GM18909 (cell line): ENCODE data around the gene NRSN1.

Source experiments
- ATAC-seq: cut with Tn5 transposase; IDR thresholded peaks from one replicate; pipeline ENCODE4 v1.9.1; 2021; ENCODE audit warnings: mild to moderate bottlenecking; ENCODE audit not compliant: unreplicated experiment, poor library complexity

The NRSN1 gene

GRCh38 chr6:24125980-24126379, at the start of gene NRSN1:
Gene NRSN1 (plus strand): TSS chr6:24126215. CDS start chr6:24134328, 8,113 bp downstream.
- ATAC-seq: no peak

GRCh38 chr6:24078200-24078599, 47.8 kb upstream of the NRSN1 start:
- ATAC-seq: no peak

- no peak for ATAC-seq
Measured at GRCh38 chr6:24079076-24079475, 46.9 kb upstream of the NRSN1 start.

- ATAC-seq: no peak
Measured at GRCh38 chr6:24080711-24081110, 45.3 kb upstream of the NRSN1 start.

GRCh38 chr6:24089736-24090135, 36.3 kb upstream of the NRSN1 start:
- ATAC-seq: no peak

GRCh38 chr6:24092407-24092806, 33.6 kb upstream of the NRSN1 start:
- no peak for ATAC-seq

- ATAC-seq: no peak
Measured at GRCh38 chr6:24093381-24093780, 32.6 kb upstream of the NRSN1 start.

GRCh38 chr6:24099181-24099580, 26.8 kb upstream of the NRSN1 start:
- no peak for ATAC-seq

- ATAC-seq: no peak
Measured at GRCh38 chr6:24100024-24100769, 25.8 kb upstream of the NRSN1 start.

- no peak for ATAC-seq
Measured at GRCh38 chr6:24100770-24101155, 25.3 kb upstream of the NRSN1 start.

GRCh38 chr6:24105191-24105590, 20.8 kb upstream of the NRSN1 start:
- ATAC-seq: no peak

GRCh38 chr6:24106291-24106690, 19.7 kb upstream of the NRSN1 start:
- no peak for ATAC-seq

GRCh38 chr6:24107294-24107693, 18.7 kb upstream of the NRSN1 start:
- ATAC-seq: no peak

GRCh38 chr6:24108056-24108455, 18.0 kb upstream of the NRSN1 start:
- no peak for ATAC-seq

GRCh38 chr6:24110417-24110816, 15.6 kb upstream of the NRSN1 start:
- no peak for ATAC-seq

- no peak for ATAC-seq
Measured at GRCh38 chr6:24113891-24114290, 12.1 kb upstream of the NRSN1 start.

- no peak for ATAC-seq
Measured at GRCh38 chr6:24117021-24117420, 9.0 kb upstream of the NRSN1 start.

GRCh38 chr6:24122139-24122538, 3.9 kb upstream of the NRSN1 start:
- no peak for ATAC-seq

GRCh38 chr6:24126586-24127192, 674 bp downstream of the NRSN1 start:
- ATAC-seq: peak; percentile 50

- ATAC-seq: no peak
Measured at GRCh38 chr6:24127316-24127715, 1.3 kb downstream of the NRSN1 start.

GRCh38 chr6:24131751-24132150, 5.7 kb downstream of the NRSN1 start:
- ATAC-seq: no peak

- no peak for ATAC-seq
Measured at GRCh38 chr6:24139080-24139479, 13.1 kb downstream of the NRSN1 start.
